Vagina (tissue), 2 donors: ENCODE measurements around the gene KRT7. TPM values are rescaled to one million over a fixed set of nuclear protein-coding genes. Genes with fewer than 3 reads are reported as not detected.
"Not testable (repeated sequence)": the region's sequence is repeated elsewhere in the genome, so short reads cannot be mapped to it uniquely, and the experiment has no call there.

Source experiments
- DNase-seq, 2 donors: peaks; one replicate each; pipeline ENCODE4 v3.0.0-alpha.2; 2017; ENCODE audit errors: extremely low spot score in 2 of 2
- H3K27ac ChIP-seq: fragments of 200-600 bp; sonication (generic); one replicate; pipeline ENCODE4 v1.5.1; 2019
- H3K27me3 ChIP-seq: fragments of 200-600 bp; sonication (generic); one replicate; pipeline ENCODE4 v1.5.1; 2019
- H3K36me3 ChIP-seq, 2 donors: fragments of 200-600 bp; sonication (generic); one replicate each; pipeline ENCODE4 v1.5.1; 2017 to 2019
- H3K4me1 ChIP-seq: fragments of 200-600 bp; sonication (generic); one replicate; pipeline ENCODE4 v1.5.1; 2019
- H3K4me3 ChIP-seq, 2 donors: fragments of 200-600 bp; sonication (generic); 1 replicate in 1 of 2; 2 replicates in 1 of 2; pipeline ENCODE4 v1.5.1; 2016 to 2019
- H3K9me3 ChIP-seq: fragments of 200-600 bp; sonication (generic); one replicate; pipeline ENCODE4 v1.5.1; 2019
- CTCF ChIP-seq, 3 experiments: fragments of 450-650 bp in 2 of 3; fragments of 200-600 bp in 1 of 3; sonication (generic) in 1 of 3; IDR thresholded peaks; one replicate each; pipeline ENCODE4 v1.5.1; 2017 to 2019; ENCODE audit warnings: antibody characterized with exemption in 3 of 3, mild to moderate bottlenecking in 2 of 3, moderate library complexity in 2 of 3
- POLR2A ChIP-seq, 2 donors: fragments of 450-650 bp; IDR thresholded peaks; one replicate each; pipeline ENCODE4 v1.6.1; 2017; ENCODE audit warnings: antibody characterized with exemption in 2 of 2, mild to moderate bottlenecking in 2 of 2, moderate library complexity in 2 of 2
- POLR2AphosphoS5 ChIP-seq, 2 donors: sonication (generic); formaldehyde crosslinking; IDR thresholded peaks; one replicate each; pipeline ENCODE4 v1.9.0; 2017; ENCODE audit warnings: antibody characterized with exemption in 2 of 2, mild to moderate bottlenecking in 2 of 2, low read depth in 1 of 2; ENCODE audit not compliant: insufficient read depth in 1 of 2
- intact Hi-C: fragments of 100-400 bp; cut with DNase I; formaldehyde crosslinking; loops from one replicate; pipeline ENCODE4 v1.15.1; 2023
- total RNA-seq: library from RNA; depleted of rRNA; stranded (reverse); fragments of >200 nt; gene quantifications from one replicate; pipeline ENCODE4 v1.2.3, GENCODE V29; 2016

Gene KRT7
- total RNA-seq, 1 donor from 2014 or later, result 7.6 TPM

- intact Hi-C loops, result no loop called here
- H3K9me3 ChIP-seq, result no peaks in the 10 kb centered on the region
- H3K27ac ChIP-seq, result no peak overlapping the region
- no peaks in the 10 kb centered on the region for H3K27me3 ChIP-seq
- no peak for TF ChIP-seq CTCF (IDR thresholded peaks at IDR 0.05)
- no peak for TF ChIP-seq POLR2A (IDR thresholded peaks at IDR 0.05)
- TF ChIP-seq POLR2AphosphoS5 (IDR thresholded peaks at IDR 0.05; ENCODE audit: insufficient read depth in 1 of 2, low read depth in 1 of 2), result no peak
- H3K4me3 ChIP-seq, result no peak overlapping the region
- no peaks in the 10 kb centered on the region for H3K36me3 ChIP-seq
- H3K4me1 ChIP-seq, result peaks cover 24% of the 10 kb centered on the region
- no peak for DNase-seq
Observed at GRCh38 chr12:52236386-52237050, 3.5 kb downstream of the KRT7 start.

GRCh38 chr12:52238207-52238840, 5.3 kb downstream of the KRT7 start:
- H3K27ac ChIP-seq, result no peak overlapping the region
- TF ChIP-seq CTCF (IDR thresholded peaks at IDR 0.05) (no peak), POLR2A (IDR thresholded peaks at IDR 0.05) (no peak), POLR2AphosphoS5 (IDR thresholded peaks at IDR 0.05; ENCODE audit: insufficient read depth in 1 of 2, low read depth in 1 of 2) (no peak)
- intact Hi-C loops, result no loop called here

GRCh38 chr12:52238916-52239646, 6.0 kb downstream of the KRT7 start:
- H3K27me3 ChIP-seq, result no peaks in the 10 kb centered on the region
- intact Hi-C loops, result no loop called here
- TF ChIP-seq CTCF (IDR thresholded peaks at IDR 0.05) (no peak), POLR2A (IDR thresholded peaks at IDR 0.05) (no peak), POLR2AphosphoS5 (IDR thresholded peaks at IDR 0.05; ENCODE audit: insufficient read depth in 1 of 2, low read depth in 1 of 2) (no peak)
- H3K9me3 ChIP-seq, result no peaks in the 10 kb centered on the region
- peaks cover 12% of the 10 kb centered on the region for H3K4me1 ChIP-seq
- no peak overlapping the region for H3K4me3 ChIP-seq
- no peak overlapping the region for H3K27ac ChIP-seq
- DNase-seq, result no peak
- no peaks in the 10 kb centered on the region for H3K36me3 ChIP-seq

More at GRCh38 chr12:52238207-52238840, 5.3 kb downstream of the KRT7 start:
- no peaks in the 10 kb centered on the region for H3K9me3 ChIP-seq
- H3K36me3 ChIP-seq, result no peaks in the 10 kb centered on the region
- peaks cover 12% of the 10 kb centered on the region for H3K4me1 ChIP-seq
- no peaks in the 10 kb centered on the region for H3K27me3 ChIP-seq
- no peak overlapping the region for H3K4me3 ChIP-seq
- DNase-seq, result no peak

- Histone ChIP-seq H3K27me3 (no peaks in the 10 kb centered on the region), H3K4me1 (peaks cover 19% of the 10 kb centered on the region), H3K36me3 (no peaks in the 10 kb centered on the region), H3K9me3 (no peaks in the 10 kb centered on the region), H3K27ac (no peak overlapping the region), H3K4me3 (no peak overlapping the region)
- TF ChIP-seq POLR2AphosphoS5 (IDR thresholded peaks at IDR 0.05; ENCODE audit: insufficient read depth in 1 of 2, low read depth in 1 of 2) (no peak), CTCF (IDR thresholded peaks at IDR 0.05) (no peak)
- no peak for DNase-seq
- intact Hi-C loops, result no loop called here
Observed at GRCh38 chr12:52239767-52240166, 6.7 kb downstream of the KRT7 start.

- peaks cover 24% of the 10 kb centered on the region for H3K4me1 ChIP-seq
- DNase-seq, H3K27ac ChIP-seq, H3K36me3 ChIP-seq, H3K9me3 ChIP-seq, H3K4me3 ChIP-seq, intact Hi-C loops, H3K27me3 ChIP-seq: not testable (repeated sequence)
Observed at GRCh38 chr12:52240247-52240646, 7.2 kb downstream of the KRT7 start.
